Aorta (tissue), 5 donors: ENCODE results near the gene GLYATL1B. TPM values are rescaled to one million over a fixed set of nuclear protein-coding genes. Genes with fewer than 3 reads are reported as not detected.
A peak's percentile ranks its signal among the peaks of the same experiment; 100 is the strongest.
"Not testable (repeated sequence)": the region's sequence is repeated elsewhere in the genome, so short reads cannot be mapped to it uniquely, and the experiment has no call there.

Source experiments
- ATAC-seq: fragments of 200-7000 bp; cut with Tn5 transposase; one replicate; pipeline ENCODE4 v1.9.1; 2022; ENCODE audit warnings: moderate library complexity; ENCODE audit not compliant: low FRiP score
- DNase-seq, 2 donors: peaks; one replicate each; pipeline ENCODE4 v3.0.0-alpha.2; 2020
- H3K27ac ChIP-seq, 2 donors: one replicate each; pipeline ENCODE4 v1.5.1; 2013; ENCODE audit warnings: low read length in 2 of 2, mild to moderate bottlenecking in 2 of 2, moderate library complexity in 2 of 2, control low read depth in 1 of 2, inconsistent platforms in 1 of 2, low read depth in 1 of 2
- H3K27me3 ChIP-seq, 2 donors: one replicate each; pipeline ENCODE4 v1.6.1; 2013; ENCODE audit warnings: control low read depth in 1 of 2, low read length in 1 of 2, mild to moderate bottlenecking in 1 of 2, moderate library complexity in 1 of 2; ENCODE audit not compliant: insufficient read depth in 2 of 2, control insufficient read depth in 1 of 2
- H3K36me3 ChIP-seq, 2 donors: one replicate each; pipeline ENCODE4 v1.6.1; 2013; ENCODE audit warnings: control low read depth in 1 of 2, low read length in 1 of 2, mild to moderate bottlenecking in 1 of 2; ENCODE audit not compliant: insufficient read depth in 2 of 2, control insufficient read depth in 1 of 2
- H3K4me1 ChIP-seq, 2 donors: one replicate each; pipeline ENCODE4 v1.6.1; 2013; ENCODE audit warnings: low read length in 2 of 2, control low read depth in 1 of 2, mild to moderate bottlenecking in 1 of 2, moderate library complexity in 1 of 2; ENCODE audit not compliant: insufficient read depth in 2 of 2, control insufficient read depth in 1 of 2
- H3K4me3 ChIP-seq, 2 donors: one replicate each; pipeline ENCODE4 v1.5.1; 2013; ENCODE audit warnings: low read length in 2 of 2, control low read depth in 1 of 2, mild to moderate bottlenecking in 1 of 2
- H3K9me3 ChIP-seq: one replicate; pipeline ENCODE4 v1.6.1; 2013; ENCODE audit warnings: mild to moderate bottlenecking, low read length; ENCODE audit not compliant: control insufficient read depth
- WGBS, 2 donors: extraction: QIAGEN DNeasy Blood & Tissue Kit; methylation state at CpG; one replicate each; pipeline ENCODE4 v1.1.7; 2013; 5-methylcytosine and 5-hydroxymethylcytosine counted together
- intact Hi-C, 2 donors: fragments of 100-400 bp; cut with DNase I; formaldehyde crosslinking; loops; one replicate each; pipeline versions ENCODE4 v1.14.2 to v1.15.0; 2022
- long read RNA-seq, 2 donors: library from polyadenylated mRNA; unstranded; transcript quantifications; one replicate each; pipeline ENCODE4 v2.0.0, GENCODE V29; 2020 to 2021
- polyA plus RNA-seq, 2 donors: library from polyadenylated mRNA; stranded (reverse); fragments of 200-250 nt; gene quantifications; one replicate each; pipeline ENCODE4 v1.2.3, GENCODE V29; 2013
- total RNA-seq, 2 donors: library from RNA; stranded (reverse); fragmentation: NEBNext Ultra II Directional; extraction: Animal tissue kit (Norgen Biotek cat#: 25700); gene quantifications; one replicate each; pipeline ENCODE4 v1.2.1, GENCODE V29; 2021
- donor health status: healthy with polysubstance abuse.
- donor health status: Bipolar disorder and iron deficiency.
- donor health status: DM: no; HTN: no; CAD: no.
- donor health status: DM: no; HTN: no; CAD: no.
- donor health status: DM: yes; HTN: yes; CAD: no.

GLYATL1B gene, protein sequence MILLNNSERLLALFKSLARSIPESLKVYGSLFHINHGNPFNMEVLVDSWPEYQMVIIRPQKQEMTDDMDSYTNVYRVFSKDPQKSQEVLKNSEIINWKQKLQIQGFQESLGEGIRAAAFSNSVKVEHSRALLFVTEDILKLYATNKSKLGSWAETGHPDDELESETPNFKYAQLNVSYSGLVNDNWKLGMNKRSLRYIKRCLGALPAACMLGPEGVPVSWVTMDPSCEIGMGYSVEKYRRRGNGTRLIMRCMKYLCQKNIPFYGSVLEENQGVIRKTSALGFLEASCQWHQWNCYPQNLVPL
- total RNA-seq = not detected
- polyA plus RNA-seq = not detected
- long read RNA-seq, donor 1 = 0 reads
- long read RNA-seq, donor 2 = 0 reads

DNA sequence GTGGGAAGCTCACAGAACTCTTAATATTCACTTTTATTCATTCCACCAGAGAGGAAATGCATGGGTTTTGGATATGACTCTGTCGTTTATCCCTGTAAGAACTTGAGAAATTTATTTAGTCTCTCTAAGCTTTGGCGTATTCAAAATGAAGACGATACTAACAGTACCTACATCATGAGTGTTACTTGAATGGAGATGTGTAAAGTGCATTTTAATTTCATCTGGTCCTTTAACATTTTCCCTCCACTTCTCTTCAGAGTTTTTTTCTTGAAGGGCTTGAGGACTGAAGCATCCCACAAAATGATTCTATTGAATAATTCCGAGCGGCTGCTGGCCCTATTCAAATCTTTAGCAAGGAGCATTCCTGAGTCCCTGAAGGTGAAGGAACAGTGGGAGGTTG, at the start of gene GLYATL1B:
Gene GLYATL1B (plus strand): TSS at position 301 of the 400 bp plus-strand sequence. CDS start 0 bp downstream, at position 301.
- intact Hi-C loops, H3K4me3 ChIP-seq, ATAC-seq, H3K4me1 ChIP-seq, DNase-seq, H3K9me3 ChIP-seq, H3K27ac ChIP-seq, H3K27me3 ChIP-seq, H3K36me3 ChIP-seq: not testable (repeated sequence)
- WGBS, 2 donors = 92% methylated on average over 5 of the region's 5 CpGs

DNA sequence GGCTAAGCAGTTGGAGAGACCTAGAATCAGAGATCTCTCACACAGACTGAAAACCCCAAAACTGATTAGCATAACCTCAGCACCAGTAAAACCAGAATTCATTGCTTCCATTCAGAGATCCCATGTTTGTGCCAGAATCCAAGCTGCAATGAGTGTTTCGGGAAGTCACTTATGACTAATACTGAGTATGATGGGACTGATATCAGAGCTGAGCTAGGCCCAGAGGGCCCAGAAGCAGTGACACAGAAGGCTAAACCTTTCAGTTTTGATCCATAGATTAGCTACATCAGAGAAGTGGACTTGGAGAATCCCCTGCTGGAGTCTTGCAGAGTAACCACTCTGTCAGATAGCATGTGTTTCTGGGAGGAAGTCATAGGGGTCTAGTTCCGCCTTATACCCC, 49.6 kb upstream of the GLYATL1B start:
- H3K4me3 ChIP-seq, H3K27me3 ChIP-seq, DNase-seq, H3K36me3 ChIP-seq, ATAC-seq, H3K9me3 ChIP-seq, H3K27ac ChIP-seq, H3K4me1 ChIP-seq: not testable (repeated sequence)
- intact Hi-C loops = loop anchor here in 1 of 2 donors (5.0 kb wide), 1 partner anchor 41 kb away; no protein-coding TSS in a partner anchor
- 89 to 95% methylated on average over 2 of the region's 2 CpGs for WGBS, 2 donors

DNA sequence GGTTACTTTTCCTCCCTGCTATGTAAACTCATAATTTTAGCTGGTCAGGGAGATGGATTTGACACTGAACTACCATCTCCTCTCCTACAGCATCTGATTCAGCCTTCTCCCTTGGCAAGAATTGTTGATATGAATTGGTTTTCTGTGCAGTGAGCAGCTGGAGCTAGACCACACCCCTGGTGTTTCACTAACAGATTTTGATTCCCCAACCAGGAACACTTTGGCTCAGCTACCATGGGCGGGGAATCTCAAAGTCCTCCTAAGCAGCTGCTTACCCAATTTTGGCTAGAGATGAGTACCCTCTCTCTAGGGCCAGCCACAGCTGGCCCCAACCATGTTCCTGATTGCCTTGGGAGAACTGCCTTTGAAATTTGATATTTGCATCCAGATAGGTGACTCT, 48.7 kb upstream of the GLYATL1B start:
- not testable (repeated sequence) for DNase-seq, H3K9me3 ChIP-seq, H3K36me3 ChIP-seq, H3K4me3 ChIP-seq, H3K27me3 ChIP-seq, H3K4me1 ChIP-seq, ATAC-seq, H3K27ac ChIP-seq
- 77 to 91% methylated on average over 1 of the region's 1 CpG for WGBS, 2 donors
- intact Hi-C loops = loop anchor here in 1 of 2 donors (5.0 kb wide), 1 partner anchor 40 kb away; no protein-coding TSS in a partner anchor

DNA sequence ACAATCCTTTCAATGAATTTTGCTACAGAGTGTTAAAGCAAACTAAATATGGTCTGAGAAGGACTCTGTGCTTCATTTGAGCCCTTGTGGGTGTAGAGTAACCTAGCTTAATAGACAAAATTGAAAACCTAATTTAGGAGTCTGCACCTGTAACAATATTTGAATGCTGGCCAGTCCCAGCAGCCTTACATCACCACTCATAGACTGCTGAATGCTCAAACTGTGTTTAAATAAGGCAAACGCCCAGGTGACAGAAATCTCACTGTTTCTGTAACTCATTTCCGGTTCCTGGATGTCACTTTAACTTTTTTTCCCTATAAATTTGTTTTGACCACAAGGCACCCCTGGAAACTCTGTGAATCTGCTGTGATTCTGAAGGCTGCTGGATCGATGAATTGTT, 45.5 kb upstream of the GLYATL1B start:
- H3K4me3 ChIP-seq = no peak overlapping the region
- H3K27me3 ChIP-seq = no peaks in the 10 kb centered on the region
- no peaks in the 10 kb centered on the region for H3K4me1 ChIP-seq
- H3K36me3 ChIP-seq = no peaks in the 10 kb centered on the region
- H3K9me3 ChIP-seq = no peaks in the 10 kb centered on the region
- no peak for ATAC-seq
- DNase-seq = no peak
- 58 to 60% methylated on average over 3 of the region's 3 CpGs for WGBS, 2 donors
- H3K27ac ChIP-seq = no peak overlapping the region
- intact Hi-C loops = no loop called here

DNA sequence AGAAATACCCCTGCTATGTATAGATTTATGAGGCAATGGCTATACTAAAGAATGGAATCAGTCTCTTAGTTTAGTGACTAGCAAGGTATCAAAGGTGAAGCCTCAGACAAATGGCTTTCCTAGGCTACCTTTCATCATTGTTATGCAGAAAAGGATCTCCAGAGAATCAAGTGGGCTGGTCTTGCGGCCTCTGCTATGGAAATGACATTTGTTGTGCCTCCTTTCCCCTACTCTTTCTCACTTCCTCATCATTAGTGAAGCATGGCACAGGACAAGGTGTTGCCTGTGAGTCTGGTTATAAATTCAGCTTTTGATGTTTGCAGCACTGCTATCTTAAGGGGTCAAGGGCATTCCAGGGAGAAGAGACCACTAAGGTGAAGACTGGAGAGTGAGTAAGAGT, 34.7 kb upstream of the GLYATL1B start:
- H3K4me1 ChIP-seq, H3K27me3 ChIP-seq, DNase-seq, H3K36me3 ChIP-seq, H3K9me3 ChIP-seq, ATAC-seq, H3K27ac ChIP-seq, H3K4me3 ChIP-seq: not testable (repeated sequence)
- intact Hi-C loops = loop anchor here (10.0 kb wide), 1 partner anchor 83 kb away; no protein-coding TSS in a partner anchor
- 89 to 94% methylated on average over 1 of the region's 1 CpG for WGBS, 2 donors

DNA sequence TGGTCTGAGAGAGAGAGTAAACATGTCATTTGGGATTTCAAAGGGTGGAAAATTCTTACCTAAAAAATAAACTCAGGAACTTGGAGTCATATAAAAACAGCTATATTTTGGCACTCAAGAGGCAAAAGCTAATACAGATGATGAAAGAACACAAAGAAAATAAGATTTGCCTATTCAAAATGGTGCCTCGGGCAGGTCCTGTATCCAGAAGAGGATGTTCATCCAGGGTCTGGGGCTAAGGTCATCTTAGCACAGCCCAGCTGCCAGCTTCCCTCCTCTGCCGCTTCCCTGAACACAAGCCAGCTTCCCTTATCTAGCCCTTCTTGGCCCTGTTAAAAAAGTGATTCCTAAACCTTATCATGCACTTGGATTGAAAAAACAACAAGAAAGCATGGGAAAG, 33.8 kb upstream of the GLYATL1B start:
- not testable (repeated sequence) for H3K4me1 ChIP-seq, H3K36me3 ChIP-seq, ATAC-seq, H3K27ac ChIP-seq, H3K27me3 ChIP-seq, H3K4me3 ChIP-seq, DNase-seq, H3K9me3 ChIP-seq
- intact Hi-C loops = loop anchor here (10.0 kb wide), 1 partner anchor 82 kb away; no protein-coding TSS in a partner anchor
- WGBS, 2 donors = 45 to 66% methylated on average over 2 of the region's 2 CpGs

DNA sequence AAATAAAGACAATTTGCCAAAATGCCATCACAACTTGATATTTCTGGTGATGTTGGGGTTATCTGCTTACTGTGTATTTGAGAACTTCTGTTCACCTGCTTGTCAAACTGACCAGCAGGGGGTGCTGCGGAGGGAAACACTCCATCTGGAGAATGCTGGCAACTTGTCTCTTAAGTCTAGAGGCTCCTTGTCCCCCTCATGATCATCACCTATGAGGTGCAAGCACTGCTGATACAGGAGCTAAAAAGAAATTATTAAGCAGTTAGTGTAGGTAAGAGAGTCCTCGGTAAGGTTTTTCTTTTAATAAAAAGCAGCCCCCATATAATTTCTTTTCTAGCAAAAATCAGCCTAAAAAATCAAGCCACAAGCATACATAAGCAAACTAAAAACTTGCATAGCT, 32.7 kb upstream of the GLYATL1B start:
- Histone ChIP-seq H3K4me3 (no peak overlapping the region), H3K27ac (no peak overlapping the region), H3K4me1 (no peaks in the 10 kb centered on the region), H3K27me3 (no peaks in the 10 kb centered on the region), H3K36me3 (no peaks in the 10 kb centered on the region), H3K9me3 (no peaks in the 10 kb centered on the region)
- WGBS, 2 donors = 20 to 22% methylated on average over 2 of the region's 2 CpGs
- peak; percentile 78 to 87 for DNase-seq
- no peak for ATAC-seq
- intact Hi-C loops = loop anchor here (10.0 kb wide), 1 partner anchor 81 kb away; no protein-coding TSS in a partner anchor

DNA sequence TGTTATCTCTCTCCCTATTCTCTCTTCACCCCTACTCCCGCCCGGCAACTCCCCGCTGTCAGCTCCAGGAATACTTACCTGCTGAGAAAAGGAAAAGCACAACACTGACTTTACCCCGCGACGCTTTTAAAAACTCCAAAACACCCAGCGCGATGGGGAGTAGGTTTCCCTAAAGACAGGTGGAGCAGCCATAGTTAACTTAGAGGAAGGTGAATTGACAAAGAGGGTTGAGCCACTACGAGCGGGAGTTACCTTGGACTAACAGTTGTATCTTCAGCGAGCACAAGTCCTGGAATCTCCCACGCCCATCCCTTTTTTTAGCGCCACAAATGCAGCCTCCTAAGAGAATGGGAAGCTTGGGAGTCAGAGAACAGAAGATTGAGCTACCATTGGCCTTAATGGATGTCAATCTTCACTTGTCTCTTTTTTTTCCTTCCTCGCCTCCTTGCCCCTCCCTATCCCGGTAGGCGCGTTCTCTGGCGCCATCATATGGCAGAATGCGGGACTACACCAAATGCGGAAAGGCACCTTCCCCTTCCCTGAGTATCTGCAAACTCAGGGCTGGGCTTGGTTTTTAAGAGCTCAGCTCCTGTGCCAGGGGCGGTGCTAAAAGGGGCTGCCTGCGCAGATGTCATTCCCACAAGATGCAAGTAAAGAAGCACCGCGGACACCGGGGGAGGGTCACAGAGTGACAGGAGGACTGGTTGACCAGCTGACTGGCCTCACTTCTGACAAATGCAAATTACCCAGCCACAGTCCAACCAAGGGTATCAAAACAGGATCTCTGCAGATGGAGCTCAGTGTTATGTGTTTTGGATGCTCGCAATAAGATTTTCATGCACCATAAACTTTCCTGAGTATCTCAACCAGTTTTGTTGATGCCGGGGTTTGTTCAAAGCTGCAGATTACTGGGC, 27.7 kb upstream of the GLYATL1B start:
- 12 to 15% methylated on average over 27 of the region's 27 CpGs for WGBS, 2 donors
- ATAC-seq = peak; percentile 72
- DNase-seq = peak; percentile 84 to 88

More for the DNA sequence above, 27.7 kb upstream of the GLYATL1B start:
- H3K36me3 ChIP-seq, H3K4me1 ChIP-seq, H3K4me3 ChIP-seq, H3K27me3 ChIP-seq, H3K27ac ChIP-seq, H3K9me3 ChIP-seq: not testable (repeated sequence)
- intact Hi-C loops = loop anchor here (10.0 kb wide), 1 partner anchor 76 kb away; no protein-coding TSS in a partner anchor
